Calu3 (cell line): ENCODE data around the gene GLI3. TPM values are rescaled to one million over a fixed set of nuclear protein-coding genes. Genes with fewer than 3 reads are reported as not detected.

ENCODE experiments used
- BruUV-seq: library from RNA; stranded (reverse); fragments of 400-500 nt; replicated peaks from 2 replicates; lab custom pipeline; 2021; lab: Mats Ljungman, UMichigan
- CTCF ChIA-PET: fragments of 300-600 bp; sonication (Branson Sonifier 250); formaldehyde crosslinking; loops from one replicate; lab custom pipeline; 2022; ENCODE audit warnings: antibody characterized with exemption; lab: Charles Lee
- DNase-seq: peaks from one replicate; pipeline ENCODE4 v3.0.0; 2022
- H3K27ac Mint-ChIP-seq: one replicate; pipeline ENCODE4 v1.8.0; 2022; ENCODE audit warnings: mixed read lengths; ENCODE audit not compliant: unreplicated experiment
- H3K27me3 Mint-ChIP-seq: one replicate; pipeline ENCODE4 v1.8.0; 2022; ENCODE audit warnings: mixed read lengths; ENCODE audit not compliant: unreplicated experiment
- H3K36me3 Mint-ChIP-seq: one replicate; pipeline ENCODE4 v1.8.0; 2022; ENCODE audit warnings: mild to moderate bottlenecking, moderate library complexity, mixed read lengths; ENCODE audit not compliant: insufficient read depth, unreplicated experiment
- H3K4me1 Mint-ChIP-seq: one replicate; pipeline ENCODE4 v1.8.0; 2022; ENCODE audit warnings: mild to moderate bottlenecking, low read depth, mixed read lengths; ENCODE audit not compliant: unreplicated experiment
- H3K4me3 Mint-ChIP-seq: one replicate; pipeline ENCODE4 v1.8.0; 2022; ENCODE audit warnings: mild to moderate bottlenecking, low read depth, moderate library complexity, mixed read lengths; ENCODE audit not compliant: unreplicated experiment
- H3K9me3 Mint-ChIP-seq: one replicate; pipeline ENCODE4 v1.8.0; 2022; ENCODE audit warnings: low read depth, mixed read lengths; ENCODE audit not compliant: unreplicated experiment
- intact Hi-C: fragments of 100-400 bp; cut with micrococcal nuclease; formaldehyde crosslinking; loops from one replicate; pipeline ENCODE4 v1.10.0; 2022; ENCODE audit not compliant: unreplicated experiment
- total RNA-seq: library from RNA; stranded (reverse); gene quantifications from 2 replicates; pipeline ENCODE4 v1.2.3, GENCODE V29; 2022
- TF ChIP-seq, protein P1 (sequence below): fragments of 200-600 bp; IDR thresholded peaks from one replicate; pipeline ENCODE4 v1.8.0; 2022; ENCODE audit warnings: antibody characterized with exemption; ENCODE audit not compliant: unreplicated experiment

The GLI3 gene
- total RNA-seq, 1 experiment from 2014 or later = not detected

DNA sequence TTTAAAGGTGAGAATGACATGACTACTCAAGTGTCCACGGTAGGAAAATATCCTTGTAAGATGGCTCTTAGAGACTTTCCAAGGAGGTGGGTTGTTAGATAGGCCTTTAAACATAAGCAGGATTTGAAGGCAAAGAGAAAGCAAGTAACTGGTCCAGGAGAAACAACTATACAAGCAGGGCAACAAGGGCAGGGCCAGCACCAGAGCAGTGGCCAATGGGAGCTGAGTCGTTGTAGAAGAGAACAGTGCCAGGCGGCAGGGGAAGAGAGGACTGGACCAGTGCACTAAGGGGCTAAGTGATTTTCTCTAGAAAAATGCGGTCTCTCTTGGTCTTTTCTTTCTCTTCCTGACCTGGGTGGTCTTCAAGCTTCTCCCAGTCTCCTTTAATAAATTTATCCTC lies 94.9 kb downstream of the GLI3 start:
- no TSS peak for BruUV-seq
- Mint-ChIP-seq H3K4me1 (no peaks in the 10 kb centered on the region), H3K27ac (no peak overlapping the region), H3K9me3 (peaks cover 16% of the 10 kb centered on the region), H3K27me3 (peaks cover 24% of the 10 kb centered on the region), H3K4me3 (no peak overlapping the region), H3K36me3 (no peaks in the 10 kb centered on the region)
- DNase-seq = no peak
- TF ChIP-seq, protein P1, sequence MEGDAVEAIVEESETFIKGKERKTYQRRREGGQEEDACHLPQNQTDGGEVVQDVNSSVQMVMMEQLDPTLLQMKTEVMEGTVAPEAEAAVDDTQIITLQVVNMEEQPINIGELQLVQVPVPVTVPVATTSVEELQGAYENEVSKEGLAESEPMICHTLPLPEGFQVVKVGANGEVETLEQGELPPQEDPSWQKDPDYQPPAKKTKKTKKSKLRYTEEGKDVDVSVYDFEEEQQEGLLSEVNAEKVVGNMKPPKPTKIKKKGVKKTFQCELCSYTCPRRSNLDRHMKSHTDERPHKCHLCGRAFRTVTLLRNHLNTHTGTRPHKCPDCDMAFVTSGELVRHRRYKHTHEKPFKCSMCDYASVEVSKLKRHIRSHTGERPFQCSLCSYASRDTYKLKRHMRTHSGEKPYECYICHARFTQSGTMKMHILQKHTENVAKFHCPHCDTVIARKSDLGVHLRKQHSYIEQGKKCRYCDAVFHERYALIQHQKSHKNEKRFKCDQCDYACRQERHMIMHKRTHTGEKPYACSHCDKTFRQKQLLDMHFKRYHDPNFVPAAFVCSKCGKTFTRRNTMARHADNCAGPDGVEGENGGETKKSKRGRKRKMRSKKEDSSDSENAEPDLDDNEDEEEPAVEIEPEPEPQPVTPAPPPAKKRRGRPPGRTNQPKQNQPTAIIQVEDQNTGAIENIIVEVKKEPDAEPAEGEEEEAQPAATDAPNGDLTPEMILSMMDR = no peak
- intact Hi-C loops = no loop called here
- CTCF ChIA-PET = interaction anchor here (0.6 kb wide), 1 partner anchor 26 kb away, joined by 3 read pairs; no protein-coding TSS in a partner anchor

DNA sequence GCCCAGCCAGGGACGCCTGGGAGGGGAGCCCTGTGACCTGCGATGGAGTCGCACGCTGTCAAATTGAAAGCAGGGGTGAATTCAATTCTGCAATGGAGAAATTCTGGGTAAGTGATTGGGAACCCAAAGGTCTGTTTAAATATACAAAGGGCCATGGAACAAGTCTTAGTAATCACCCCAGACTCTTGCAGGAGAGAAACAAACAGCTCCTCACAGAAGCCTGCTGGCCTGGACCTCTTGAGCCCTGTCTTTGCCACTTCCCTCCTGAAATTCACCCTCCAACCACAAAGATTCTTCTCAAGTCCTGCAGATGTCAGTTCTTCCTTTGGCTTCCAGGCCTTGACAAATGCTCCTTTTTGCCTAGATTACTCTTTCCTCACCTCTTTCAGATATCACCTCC lies 97.3 kb downstream of the GLI3 start:
- Mint-ChIP-seq H3K27ac (no peak overlapping the region), H3K4me3 (no peak overlapping the region), H3K27me3 (peaks cover 24% of the 10 kb centered on the region), H3K4me1 (no peaks in the 10 kb centered on the region), H3K36me3 (no peaks in the 10 kb centered on the region), H3K9me3 (peaks cover 14% of the 10 kb centered on the region)
- TF ChIP-seq, protein P1 = no peak
- no TSS peak for BruUV-seq
- intact Hi-C loops = no loop called here
- no peak for DNase-seq
- CTCF ChIA-PET = interaction anchor here (0.6 kb wide), 1 partner anchor 1443 kb away, joined by 5 read pairs; no protein-coding TSS in a partner anchor

DNA sequence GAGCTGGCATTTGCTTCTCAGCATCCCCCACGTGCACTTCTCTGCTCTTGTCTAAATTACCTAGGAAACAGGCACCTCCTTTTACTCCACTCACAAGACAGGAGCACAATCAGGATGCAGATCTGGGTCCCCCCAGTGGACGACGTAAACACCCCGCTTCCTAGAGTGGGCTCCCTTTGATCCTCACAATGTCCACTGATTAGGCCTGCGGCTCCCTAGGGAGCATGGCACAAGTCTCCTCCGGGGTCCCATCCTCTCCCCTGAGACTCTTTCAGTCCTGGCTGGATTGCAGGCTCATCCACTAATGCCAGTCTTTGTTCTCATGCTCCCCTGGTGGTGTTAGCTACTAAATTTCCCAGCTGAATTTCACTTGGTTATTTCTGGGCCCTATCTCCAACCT lies 98.3 kb downstream of the GLI3 start:
- intact Hi-C loops = no loop called here
- no peak overlapping the region for H3K4me3 Mint-ChIP-seq
- H3K4me1 Mint-ChIP-seq = no peaks in the 10 kb centered on the region
- no peaks in the 10 kb centered on the region for H3K36me3 Mint-ChIP-seq
- H3K27ac Mint-ChIP-seq = no peak overlapping the region
- DNase-seq = no peak
- CTCF ChIA-PET = no interaction called here
- no TSS peak for BruUV-seq
- TF ChIP-seq, protein P1 = no peak
- H3K9me3 Mint-ChIP-seq = peaks cover 14% of the 10 kb centered on the region
- H3K27me3 Mint-ChIP-seq = peaks cover 24% of the 10 kb centered on the region

DNA sequence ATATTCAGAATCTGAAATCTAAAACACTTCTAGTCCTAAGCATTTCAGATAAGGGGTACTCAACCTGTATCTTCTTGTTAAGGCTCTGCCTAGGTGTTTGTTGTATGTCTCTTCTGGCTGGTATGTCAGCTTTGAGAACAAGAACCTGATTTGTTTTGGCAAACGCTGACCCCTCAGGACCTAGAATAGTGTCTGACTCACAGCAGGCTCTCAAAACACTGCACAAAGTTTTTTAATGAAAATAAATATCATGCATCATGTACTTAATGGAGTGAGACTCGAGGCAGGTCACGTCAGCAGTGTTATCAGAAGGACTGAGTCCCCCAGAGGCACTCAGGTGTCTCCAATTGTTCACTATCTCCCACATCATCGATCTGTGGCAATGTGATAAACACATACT lies 99.1 kb downstream of the GLI3 start:
- Mint-ChIP-seq H3K27me3 (peaks cover 24% of the 10 kb centered on the region), H3K36me3 (no peaks in the 10 kb centered on the region), H3K27ac (no peak overlapping the region), H3K9me3 (peaks cover 14% of the 10 kb centered on the region), H3K4me1 (no peaks in the 10 kb centered on the region), H3K4me3 (no peak overlapping the region)
- CTCF ChIA-PET = no interaction called here
- intact Hi-C loops = no loop called here
- TF ChIP-seq, protein P1 = no peak
- no TSS peak for BruUV-seq
- no peak for DNase-seq
